ENCODE results near the gene CDC42EP3.

The CDC42EP3 gene

GRCh38 chr2:37683241-37683640 lies 11.8 kb upstream of the CDC42EP3 start:
- DNase-seq: no peak

GRCh38 chr2:37682473-37682872 lies 11.0 kb upstream of the CDC42EP3 start:
- no peak for DNase-seq

- DNase-seq: no peak
These were observed 10.1 kb upstream of the CDC42EP3 start for GRCh38 chr2:37681587-37681986.

GRCh38 chr2:37679072-37679695 lies 7.7 kb upstream of the CDC42EP3 start:
- DNase-seq: peak; percentile 80

GRCh38 chr2:37676274-37676673 lies 4.8 kb upstream of the CDC42EP3 start:
- DNase-seq: no peak

- DNase-seq: no peak
These were observed 3.5 kb upstream of the CDC42EP3 start for GRCh38 chr2:37674946-37675345.

GRCh38 chr2:37672870-37673184 lies 1.4 kb upstream of the CDC42EP3 start:
- no peak for DNase-seq

GRCh38 chr2:37672104-37672869 lies 845 bp upstream of the CDC42EP3 start:
- DNase-seq: peak; percentile 89

- DNase-seq: peak; percentile 66
These were observed 318 bp upstream of the CDC42EP3 start for GRCh38 chr2:37671816-37672103.

GRCh38 chr2:37670378-37671008 lies 949 bp downstream of the CDC42EP3 start:
- no peak for DNase-seq

- no peak for DNase-seq
These were observed 2.0 kb downstream of the CDC42EP3 start for GRCh38 chr2:37669446-37669845.

- DNase-seq: no peak
These were observed 3.7 kb downstream of the CDC42EP3 start for GRCh38 chr2:37667704-37668103.

- DNase-seq: no peak
These were observed 4.7 kb downstream of the CDC42EP3 start for GRCh38 chr2:37666772-37667171.

- DNase-seq: no peak
These were observed 5.7 kb downstream of the CDC42EP3 start for GRCh38 chr2:37665604-37666362.

GRCh38 chr2:37665043-37665442 lies 6.4 kb downstream of the CDC42EP3 start:
- DNase-seq: no peak

- DNase-seq: no peak
These were observed 7.2 kb downstream of the CDC42EP3 start for GRCh38 chr2:37664231-37664643.

GRCh38 chr2:37663390-37663789 lies 8.1 kb downstream of the CDC42EP3 start:
- no peak for DNase-seq

- DNase-seq: no peak
These were observed 11.7 kb downstream of the CDC42EP3 start for GRCh38 chr2:37659723-37660122.

GRCh38 chr2:37658682-37659081 lies 12.8 kb downstream of the CDC42EP3 start:
- no peak for DNase-seq

GRCh38 chr2:37657471-37657870 lies 14.0 kb downstream of the CDC42EP3 start:
- no peak for DNase-seq

GRCh38 chr2:37656512-37657423 lies 14.7 kb downstream of the CDC42EP3 start:
- no peak for DNase-seq

Measured in SHP77 treated with DMSO at 0.1 percent for 48 hours (cell line).